ENCODE data around the gene MALRD1.

MALRD1 gene

GRCh38 chr10:19111501-19112267 lies 63.1 kb downstream of the MALRD1 start:
- DNase-seq, result no peak

GRCh38 chr10:19117438-19117837 lies 68.8 kb downstream of the MALRD1 start:
- no peak for DNase-seq

GRCh38 chr10:19119191-19119590 lies 70.6 kb downstream of the MALRD1 start:
- no peak for DNase-seq

GRCh38 chr10:19120381-19120908 lies 71.8 kb downstream of the MALRD1 start:
- no peak for DNase-seq

- no peak for DNase-seq
Observed at GRCh38 chr10:19133992-19134391, 85.4 kb downstream of the MALRD1 start.

GRCh38 chr10:19142967-19143366 lies 94.4 kb downstream of the MALRD1 start:
- no peak for DNase-seq

- DNase-seq, result no peak
Observed at GRCh38 chr10:19144206-19144605, 95.6 kb downstream of the MALRD1 start.

GRCh38 chr10:19154375-19154774 lies 105.8 kb downstream of the MALRD1 start:
- DNase-seq, result no peak

- no peak for DNase-seq
Observed at GRCh38 chr10:19158358-19158757, 109.8 kb downstream of the MALRD1 start.

GRCh38 chr10:19158870-19159269 lies 110.3 kb downstream of the MALRD1 start:
- DNase-seq, result no peak

- no peak for DNase-seq
Observed at GRCh38 chr10:19164461-19164860, 115.9 kb downstream of the MALRD1 start.

- no peak for DNase-seq
Observed at GRCh38 chr10:19168584-19168983, 120.0 kb downstream of the MALRD1 start.

- DNase-seq, result no peak
Observed at GRCh38 chr10:19169041-19169440, 120.4 kb downstream of the MALRD1 start.

GRCh38 chr10:19169684-19170083 lies 121.1 kb downstream of the MALRD1 start:
- no peak for DNase-seq

- no peak for DNase-seq
Observed at GRCh38 chr10:19178675-19179074, 130.1 kb downstream of the MALRD1 start.

GRCh38 chr10:19184891-19185290 lies 136.3 kb downstream of the MALRD1 start:
- DNase-seq, result no peak

GRCh38 chr10:19194866-19195265 lies 146.3 kb downstream of the MALRD1 start:
- no peak for DNase-seq

- DNase-seq, result no peak
Observed at GRCh38 chr10:19195698-19196097, 147.1 kb downstream of the MALRD1 start.

- no peak for DNase-seq
Observed at GRCh38 chr10:19200211-19200610, 151.6 kb downstream of the MALRD1 start.

GRCh38 chr10:19204246-19204917 lies 155.8 kb downstream of the MALRD1 start:
- DNase-seq, result no peak

- no peak for DNase-seq
Observed at GRCh38 chr10:19209319-19209718, 160.7 kb downstream of the MALRD1 start.

- DNase-seq, result no peak
Observed at GRCh38 chr10:19212590-19212989, 164.0 kb downstream of the MALRD1 start.

GRCh38 chr10:19221216-19221615 lies 172.6 kb downstream of the MALRD1 start:
- no peak for DNase-seq

GRCh38 chr10:19226025-19226424 lies 177.4 kb downstream of the MALRD1 start:
- DNase-seq, result no peak

Data from activated effector memory CD4-positive, alpha-beta T cell treated with anti-CD3 and anti-CD28 coated beads, Interleukin-2, amount 50 U/mL, for 16 hours (primary cell).